Fibroblast of the aortic adventitia (primary cell): ENCODE data around the gene CREB5. TPM values are rescaled to one million over a fixed set of nuclear protein-coding genes. Genes with fewer than 3 reads are reported as not detected.
A peak's percentile ranks its signal among the peaks of the same experiment; 100 is the strongest.

ENCODE experiments used
- DNase-seq: peaks from one replicate; pipeline ENCODE4 v3.0.0-alpha.2; 2010; ENCODE audit warnings: low read depth
- H3K4me3 ChIP-seq: 2 replicates; pipeline ENCODE4 v1.5.1; 2011; ENCODE audit warnings: low read depth, mild to moderate bottlenecking, control low read depth, low read length, moderate library complexity
- total RNA-seq: library from RNA; depleted of rRNA; stranded (reverse); fragments of >200 nt; gene quantifications from 2 replicates; pipeline ENCODE4 v1.2.3, GENCODE V29; 2012; ENCODE audit warnings: low replicate concordance
- TF ChIP-seq, protein P1 (sequence below): IDR thresholded peaks from 2 replicates; pipeline ENCODE4 v1.5.1; 2011; ENCODE audit warnings: mild to moderate bottlenecking, low read length, control low read depth, inconsistent platforms; ENCODE audit not compliant: insufficient read depth

CREB5 gene
- total RNA-seq, 1 donor: 5.2 TPM

DNA sequence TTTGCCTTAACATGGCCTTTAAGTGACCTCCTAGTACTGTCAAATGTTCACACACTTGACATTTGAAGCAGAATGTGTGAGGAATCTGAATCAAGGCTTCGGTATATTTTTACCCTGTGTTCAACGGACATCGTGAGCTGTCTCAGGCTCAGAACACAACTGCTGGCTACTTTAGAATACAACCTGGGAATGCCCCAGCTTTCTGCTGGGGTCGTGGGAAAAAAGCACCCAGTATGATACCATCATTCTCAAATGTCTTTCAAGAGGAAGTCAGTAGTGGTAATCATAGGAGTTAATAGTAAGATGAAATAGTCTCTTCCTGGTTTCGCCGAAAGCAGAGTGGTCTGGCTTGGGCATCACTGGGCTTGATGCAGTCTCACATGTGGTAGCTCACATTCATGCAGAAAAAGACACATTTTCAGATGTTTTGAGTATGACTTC is 67.2 kb downstream of the CREB5 start:
- no peak overlapping the region for H3K4me3 ChIP-seq
- no peak for DNase-seq
- TF ChIP-seq, protein P1, sequence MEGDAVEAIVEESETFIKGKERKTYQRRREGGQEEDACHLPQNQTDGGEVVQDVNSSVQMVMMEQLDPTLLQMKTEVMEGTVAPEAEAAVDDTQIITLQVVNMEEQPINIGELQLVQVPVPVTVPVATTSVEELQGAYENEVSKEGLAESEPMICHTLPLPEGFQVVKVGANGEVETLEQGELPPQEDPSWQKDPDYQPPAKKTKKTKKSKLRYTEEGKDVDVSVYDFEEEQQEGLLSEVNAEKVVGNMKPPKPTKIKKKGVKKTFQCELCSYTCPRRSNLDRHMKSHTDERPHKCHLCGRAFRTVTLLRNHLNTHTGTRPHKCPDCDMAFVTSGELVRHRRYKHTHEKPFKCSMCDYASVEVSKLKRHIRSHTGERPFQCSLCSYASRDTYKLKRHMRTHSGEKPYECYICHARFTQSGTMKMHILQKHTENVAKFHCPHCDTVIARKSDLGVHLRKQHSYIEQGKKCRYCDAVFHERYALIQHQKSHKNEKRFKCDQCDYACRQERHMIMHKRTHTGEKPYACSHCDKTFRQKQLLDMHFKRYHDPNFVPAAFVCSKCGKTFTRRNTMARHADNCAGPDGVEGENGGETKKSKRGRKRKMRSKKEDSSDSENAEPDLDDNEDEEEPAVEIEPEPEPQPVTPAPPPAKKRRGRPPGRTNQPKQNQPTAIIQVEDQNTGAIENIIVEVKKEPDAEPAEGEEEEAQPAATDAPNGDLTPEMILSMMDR: no peak

DNA sequence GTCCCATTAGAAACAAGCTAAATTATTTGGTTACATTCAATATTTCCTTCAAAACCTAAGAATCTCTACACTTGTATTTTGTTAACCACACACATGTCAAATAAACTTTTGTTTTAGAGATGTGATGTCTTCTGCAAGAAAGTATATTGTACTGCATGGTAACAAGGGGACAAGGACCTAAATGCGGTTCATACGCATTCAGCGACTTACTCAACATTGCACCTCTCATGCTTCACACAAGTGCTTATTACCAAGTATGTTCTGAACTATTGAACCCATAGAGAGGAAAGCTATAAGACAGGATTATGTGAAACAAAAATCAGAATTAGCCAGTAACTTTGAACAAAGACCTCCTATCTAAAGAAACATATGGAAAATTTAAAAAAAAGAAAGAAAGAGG is 68.3 kb downstream of the CREB5 start:
- TF ChIP-seq, protein P1: no peak
- no peak for DNase-seq
- H3K4me3 ChIP-seq: no peak overlapping the region

DNA sequence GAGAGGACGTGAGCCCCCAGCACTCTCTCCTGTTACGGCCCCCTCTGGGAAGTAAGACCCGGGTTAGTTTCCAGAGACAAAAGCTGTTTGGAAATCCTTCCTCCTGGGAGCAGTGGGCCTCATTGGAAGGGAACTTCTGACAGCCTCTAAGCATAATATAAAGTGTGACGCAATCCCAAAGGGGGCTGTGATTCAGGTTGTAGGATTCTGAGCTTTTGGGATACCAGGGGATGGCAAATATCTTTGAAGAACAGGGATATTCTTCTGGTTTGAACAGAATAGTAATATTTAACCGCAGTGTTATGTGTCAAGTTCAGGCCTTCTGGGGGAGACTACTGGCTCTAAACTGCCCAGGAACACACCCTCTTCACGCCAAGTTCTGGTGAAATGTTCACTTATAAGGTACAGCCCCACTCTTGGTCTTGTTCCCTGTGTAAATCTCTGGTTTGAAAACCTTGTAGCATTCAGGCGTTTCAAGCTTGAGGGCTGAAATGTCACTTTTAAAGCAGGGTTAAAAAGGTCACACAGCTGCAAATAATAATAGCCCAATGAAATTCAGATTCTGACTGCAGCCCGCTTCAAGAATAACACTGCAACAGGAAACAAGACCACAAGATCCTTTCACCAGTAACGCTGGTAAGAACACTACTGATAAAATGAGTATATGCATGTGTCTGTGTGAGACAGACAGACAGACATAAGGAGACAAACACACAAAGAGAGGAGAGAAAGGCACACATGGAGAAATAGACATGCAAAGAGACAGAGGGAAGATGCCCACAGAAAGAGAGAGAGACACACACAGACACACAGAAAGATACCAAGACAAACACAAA is 69.0 kb downstream of the CREB5 start:
- peak; percentile 52 for DNase-seq
- H3K4me3 ChIP-seq: no peak overlapping the region

DNA sequence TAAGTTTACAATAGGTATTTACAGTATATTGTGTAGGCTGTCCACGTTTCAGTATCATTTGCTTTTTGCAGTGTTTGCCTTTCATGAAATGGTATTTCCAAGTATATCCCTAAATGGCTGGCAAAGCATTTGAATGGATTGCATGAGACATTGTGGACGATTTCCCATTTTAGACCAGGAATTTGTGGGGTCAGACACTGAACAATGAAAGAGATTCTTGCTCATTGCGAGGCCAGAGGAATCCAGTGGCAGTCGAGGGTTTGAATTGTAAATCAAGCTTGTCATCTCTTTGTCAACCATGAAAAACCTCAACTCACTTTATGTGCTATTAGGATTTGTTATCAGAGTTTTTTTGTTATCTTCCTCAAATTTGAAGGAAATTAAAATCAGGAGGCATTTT is 70.8 kb downstream of the CREB5 start:
- no peak overlapping the region for H3K4me3 ChIP-seq
- DNase-seq: peak; percentile 63
- TF ChIP-seq, protein P1: no peak

More for the DNA sequence above, 69.0 kb downstream of the CREB5 start:
- TF ChIP-seq, protein P1: no peak

DNA sequence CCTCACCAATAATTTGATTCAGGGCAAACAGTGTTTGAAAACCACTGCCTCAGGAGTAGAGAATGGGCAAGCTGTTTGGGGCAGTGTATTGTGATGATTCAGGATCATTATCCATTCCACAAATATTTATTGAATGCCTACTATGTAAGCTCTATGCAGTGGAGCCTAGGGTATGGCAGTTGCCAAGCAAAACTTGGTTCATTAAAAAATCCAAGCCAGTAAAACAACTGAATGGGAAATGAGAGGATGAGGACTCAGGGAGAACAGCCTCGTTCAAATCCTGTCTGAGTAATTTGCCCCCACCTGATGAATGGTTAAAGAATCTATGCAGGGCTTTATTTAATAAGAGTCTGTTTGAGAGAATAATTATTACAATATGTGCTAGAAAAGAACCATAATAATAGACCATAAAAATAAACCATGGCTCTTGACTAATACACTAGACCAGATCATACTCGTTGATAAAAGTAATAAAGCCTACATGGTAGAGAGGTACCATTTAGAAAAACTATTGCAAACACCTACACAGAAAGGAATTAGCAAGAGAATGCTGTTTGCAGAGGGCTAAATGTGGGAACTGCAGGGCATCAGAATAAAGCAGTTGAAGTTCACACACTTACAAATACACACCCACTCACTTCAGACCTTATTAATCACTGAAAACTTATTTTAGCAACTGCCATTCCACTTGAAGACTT is 71.7 kb downstream of the CREB5 start:
- no peak overlapping the region for H3K4me3 ChIP-seq
- TF ChIP-seq, protein P1: no peak
- no peak for DNase-seq

DNA sequence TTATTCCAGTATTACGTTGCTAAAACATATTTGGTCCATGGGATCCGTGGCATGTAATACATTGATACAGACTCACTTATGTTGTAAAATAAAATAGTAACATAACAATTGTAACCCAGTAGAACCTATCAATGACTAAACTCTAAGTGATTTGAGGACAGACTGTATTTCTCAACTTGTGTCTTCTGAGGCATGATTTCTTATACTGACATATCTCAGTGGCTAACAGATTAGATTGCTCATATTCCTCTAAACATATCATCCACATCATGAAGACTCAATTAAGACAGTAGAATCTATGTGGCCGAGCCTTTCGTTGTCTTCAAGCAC is 72.3 kb downstream of the CREB5 start:
- no peak for DNase-seq
- TF ChIP-seq, protein P1: no peak
- no peak overlapping the region for H3K4me3 ChIP-seq
